G401.6 (cell line): ENCODE results near the gene ARHGAP10.

ENCODE experiments used
- FAIRE-seq: peaks from 2 replicates; lab custom pipeline; 2012; peaks lifted over from hg19 to GRCh38; lab: Jason Lieb, UNC

Gene ARHGAP10

DNA sequence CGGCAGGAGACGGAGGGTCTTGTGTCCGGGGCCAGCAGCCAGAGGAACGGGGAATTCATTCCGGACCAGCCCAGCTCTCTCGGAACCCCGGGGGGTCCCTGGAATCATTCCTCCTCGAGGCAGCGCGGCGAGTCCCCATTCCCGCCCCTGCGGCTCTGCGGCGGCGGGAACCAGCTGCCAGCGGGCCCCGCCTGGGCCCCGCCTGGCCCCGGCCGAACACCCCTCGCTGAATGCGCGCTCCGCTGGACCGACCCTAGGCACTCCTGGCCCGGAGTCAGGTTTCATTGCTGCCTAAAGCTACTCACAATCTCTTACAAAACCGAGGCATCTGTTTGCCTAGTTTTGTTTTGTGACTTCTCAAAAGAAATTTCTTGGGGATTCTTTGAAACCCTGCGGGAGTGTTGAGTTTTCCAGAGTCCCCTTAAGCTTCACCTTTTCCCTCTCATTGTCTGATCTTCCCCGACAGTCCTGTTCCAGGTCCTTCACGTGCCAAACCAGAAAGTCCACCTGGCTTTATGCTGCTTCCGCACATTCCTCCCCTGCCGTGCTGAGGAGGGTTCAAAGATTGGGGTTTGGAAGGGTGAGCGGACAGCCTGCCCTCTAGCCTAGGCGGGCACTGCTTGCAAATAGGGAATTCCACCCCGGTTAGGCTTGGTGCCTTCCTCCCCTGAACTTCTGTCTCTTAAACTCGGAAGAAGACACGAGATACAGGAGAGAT is 789 bp downstream of the ARHGAP10 start:
- no peak for FAIRE-seq

- FAIRE-seq, result no peak
Measured at GRCh38 chr4:147733716-147734344, 1.9 kb downstream of the ARHGAP10 start.

DNA sequence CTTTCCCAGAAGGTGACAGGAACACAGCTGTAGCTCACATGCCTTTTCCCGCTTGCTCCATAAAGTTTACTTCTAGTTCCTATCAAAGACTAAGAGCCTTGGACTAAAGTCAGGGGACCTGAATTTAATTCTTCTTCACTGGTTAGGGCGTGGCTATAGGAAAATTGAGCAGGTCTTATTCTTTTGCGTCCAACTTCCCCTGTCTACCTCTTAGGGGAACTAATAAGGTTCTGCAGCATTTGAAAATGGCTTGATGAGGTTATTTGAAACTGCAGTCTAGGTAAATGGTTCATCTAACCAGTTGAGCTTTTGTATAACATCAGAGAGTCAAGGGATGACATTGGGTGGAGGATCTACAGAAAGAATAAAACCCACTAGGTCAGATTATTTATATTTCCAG is 2.6 kb downstream of the ARHGAP10 start:
- FAIRE-seq, result no peak

DNA sequence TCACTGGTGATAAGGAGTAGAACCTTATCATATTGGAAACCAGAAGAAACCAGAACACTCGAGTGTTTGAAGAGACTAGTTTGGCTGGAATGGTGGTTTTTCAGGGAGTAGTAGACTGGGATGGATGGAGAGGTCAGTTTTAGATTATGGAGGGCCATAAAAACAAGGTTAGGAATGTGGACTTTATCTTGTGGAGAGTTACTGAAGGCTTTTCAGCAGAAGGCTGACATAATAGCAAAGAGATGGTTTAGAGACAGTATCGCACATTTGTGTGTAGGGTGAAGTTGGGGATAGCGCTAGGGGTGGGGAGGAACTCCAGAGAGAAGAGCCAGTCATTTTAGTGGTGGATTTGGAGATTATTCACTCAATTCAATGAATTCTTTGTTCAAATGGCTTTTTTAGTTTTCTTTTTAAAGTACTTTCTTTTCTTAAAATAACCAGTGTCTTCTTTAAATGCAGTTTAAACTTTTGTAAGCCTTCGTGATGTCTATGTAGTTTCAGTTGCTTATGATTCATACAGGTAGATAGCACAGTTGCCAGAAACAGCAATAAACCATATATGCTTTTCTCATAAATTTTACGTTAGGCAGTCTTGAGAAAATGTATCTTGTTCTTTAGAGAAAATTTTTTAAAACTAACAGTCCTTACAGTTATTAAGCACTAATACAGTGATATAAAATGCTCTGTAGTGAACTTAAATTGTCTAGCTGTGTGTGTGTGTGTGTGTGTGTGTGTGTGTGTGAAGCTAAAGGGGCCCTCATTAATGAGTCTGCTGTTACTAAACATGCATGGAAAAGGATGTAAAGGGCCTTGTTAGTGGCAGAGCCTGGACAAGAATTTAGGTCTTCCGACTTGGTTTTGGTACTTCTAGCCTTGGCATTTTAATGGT is 3.8 kb downstream of the ARHGAP10 start:
- FAIRE-seq, result no peak

GRCh38 chr4:147736458-147736857 is 4.6 kb downstream of the ARHGAP10 start:
- FAIRE-seq, result no peak

GRCh38 chr4:147737623-147738022 is 5.7 kb downstream of the ARHGAP10 start:
- no peak for FAIRE-seq

GRCh38 chr4:147739239-147739823 is 7.4 kb downstream of the ARHGAP10 start:
- FAIRE-seq, result no peak

DNA sequence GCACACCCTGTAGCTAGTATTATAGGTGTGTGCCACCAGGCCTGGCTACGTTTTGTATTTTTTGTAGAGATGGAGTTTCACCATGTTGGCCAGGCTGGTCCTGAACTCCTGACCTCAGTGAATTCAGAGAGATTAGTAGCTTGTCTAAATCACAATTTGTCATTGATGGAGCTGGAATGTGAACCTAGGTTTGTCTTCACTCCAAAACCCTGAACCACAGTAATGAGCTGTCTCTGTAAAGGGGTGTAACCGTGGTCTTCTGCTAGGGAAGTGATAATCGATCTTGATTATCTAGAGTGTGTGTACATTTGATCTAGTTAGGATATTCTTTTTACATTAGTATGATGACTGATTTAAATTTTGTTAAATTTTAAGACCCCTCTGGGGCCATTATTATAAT is 8.3 kb downstream of the ARHGAP10 start:
- FAIRE-seq, result no peak

GRCh38 chr4:147741190-147741788 is 9.4 kb downstream of the ARHGAP10 start:
- no peak for FAIRE-seq

GRCh38 chr4:147747787-147748454 is 16.0 kb downstream of the ARHGAP10 start:
- no peak for FAIRE-seq

DNA sequence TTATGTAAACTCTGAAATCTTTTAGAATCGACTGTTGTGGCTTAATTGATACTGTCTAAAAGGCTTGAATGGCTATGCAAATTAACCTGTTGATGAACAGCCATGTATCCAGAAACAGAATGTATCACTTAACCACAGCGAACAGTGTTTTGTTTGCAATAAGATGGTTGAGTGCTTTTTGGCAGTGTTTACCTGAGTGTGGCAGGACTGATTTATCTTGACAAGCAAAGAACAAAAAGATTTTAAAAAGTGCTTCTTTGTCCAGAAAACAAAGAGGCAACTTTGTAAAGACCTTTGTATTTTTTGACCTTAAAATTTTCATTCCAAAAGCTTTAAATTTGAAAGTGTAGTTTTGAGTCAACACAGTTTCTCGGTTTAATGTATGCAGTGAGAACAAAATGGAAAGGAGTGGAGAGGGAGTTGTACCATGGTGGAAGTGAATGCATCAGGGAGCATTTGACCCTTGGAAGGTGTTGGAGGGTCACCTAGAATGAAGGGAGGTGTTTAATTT is 18.0 kb downstream of the ARHGAP10 start:
- FAIRE-seq, result no peak

DNA sequence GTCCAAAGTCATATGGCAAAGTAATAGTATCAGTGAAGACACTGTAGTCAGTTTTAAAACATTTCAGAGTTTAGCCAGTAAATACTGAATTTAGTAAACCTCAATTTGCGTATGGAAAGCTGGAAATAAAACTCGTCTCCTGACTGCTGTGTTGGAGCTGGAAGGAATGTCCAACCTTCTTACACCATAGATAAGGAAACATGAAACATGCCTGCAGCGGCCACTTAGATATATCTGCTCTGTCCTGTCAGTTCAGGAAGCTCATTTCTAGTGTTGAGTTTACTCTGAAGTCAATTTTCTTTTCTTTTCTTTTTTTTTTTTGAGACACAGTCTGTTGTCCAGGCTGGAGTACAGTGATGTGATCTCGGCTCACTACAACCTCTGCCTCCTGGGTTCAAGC is 21.2 kb downstream of the ARHGAP10 start:
- no peak for FAIRE-seq

DNA sequence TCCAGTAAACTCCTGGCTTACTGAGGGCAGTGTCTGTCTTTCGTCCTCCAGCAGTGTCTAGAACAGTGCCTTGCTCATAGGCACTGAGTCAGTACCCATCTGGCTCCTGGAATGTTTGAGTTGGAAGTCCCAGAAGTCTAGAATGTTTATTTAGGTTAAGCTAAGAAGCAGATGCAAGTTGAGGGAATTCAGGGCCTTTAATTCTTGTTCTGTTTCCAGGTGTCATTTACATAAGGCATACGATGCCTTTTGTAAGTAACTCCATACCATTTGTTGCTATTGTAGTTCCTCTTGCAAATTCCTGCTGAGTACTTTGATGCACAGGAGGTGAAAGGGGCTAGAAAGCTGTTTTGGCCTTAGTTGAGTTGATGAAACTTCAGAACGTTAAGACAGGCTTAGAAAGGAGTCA is 22.2 kb downstream of the ARHGAP10 start:
- FAIRE-seq, result no peak

DNA sequence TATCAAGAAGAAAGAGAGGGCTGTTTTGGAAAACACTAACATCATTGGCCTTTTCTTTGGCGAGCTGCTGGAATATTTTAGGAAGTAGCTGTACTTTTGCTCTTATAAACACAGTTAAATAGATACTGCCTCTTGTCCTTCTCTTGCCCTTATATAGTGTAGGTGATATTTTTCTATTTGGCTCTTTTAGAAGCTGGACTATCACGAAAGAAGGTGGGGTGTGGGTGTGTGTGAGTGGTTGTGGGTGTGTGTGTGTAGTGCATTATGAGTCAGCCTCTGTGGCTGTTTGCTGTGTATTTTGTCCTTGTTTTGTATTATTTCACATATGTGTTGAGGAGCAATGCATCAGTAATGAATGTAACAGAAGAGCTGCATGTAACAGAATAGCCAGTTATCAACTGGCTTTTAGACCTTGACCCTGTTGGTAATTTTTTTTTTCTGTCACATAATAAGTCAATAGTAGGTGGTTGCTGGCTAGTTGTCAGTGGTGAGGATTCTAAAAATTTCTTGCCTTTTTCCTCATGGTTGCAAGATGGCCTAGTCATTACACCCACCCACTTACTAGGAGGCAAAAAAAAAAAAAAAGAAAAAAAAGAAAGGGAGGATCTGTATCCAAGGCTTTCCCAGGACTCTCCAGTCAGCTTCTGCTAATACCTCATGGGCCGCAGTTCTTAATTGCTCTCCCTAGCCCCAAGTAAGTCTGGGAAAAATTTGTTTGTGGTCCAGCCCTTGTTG is 23.8 kb downstream of the ARHGAP10 start:
- FAIRE-seq, result no peak

DNA sequence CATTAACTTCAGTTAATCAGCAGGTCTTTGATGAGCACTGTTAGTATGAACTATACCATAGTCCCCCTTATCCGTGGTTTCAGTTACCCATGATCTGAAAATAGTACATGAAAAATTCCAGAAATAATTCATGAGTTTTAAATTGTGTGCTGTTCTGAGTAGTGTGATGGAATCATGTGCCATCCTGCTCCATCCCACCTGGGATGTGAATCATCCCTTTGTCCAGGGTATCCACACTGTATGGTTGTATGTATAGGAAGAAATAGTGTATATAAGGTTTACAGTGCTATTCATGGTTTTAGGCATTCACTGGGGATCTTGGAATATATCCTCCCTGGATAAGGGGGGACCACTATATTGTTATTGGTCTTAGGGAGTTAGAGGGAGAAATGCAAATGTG is 24.5 kb downstream of the ARHGAP10 start:
- FAIRE-seq, result no peak

DNA sequence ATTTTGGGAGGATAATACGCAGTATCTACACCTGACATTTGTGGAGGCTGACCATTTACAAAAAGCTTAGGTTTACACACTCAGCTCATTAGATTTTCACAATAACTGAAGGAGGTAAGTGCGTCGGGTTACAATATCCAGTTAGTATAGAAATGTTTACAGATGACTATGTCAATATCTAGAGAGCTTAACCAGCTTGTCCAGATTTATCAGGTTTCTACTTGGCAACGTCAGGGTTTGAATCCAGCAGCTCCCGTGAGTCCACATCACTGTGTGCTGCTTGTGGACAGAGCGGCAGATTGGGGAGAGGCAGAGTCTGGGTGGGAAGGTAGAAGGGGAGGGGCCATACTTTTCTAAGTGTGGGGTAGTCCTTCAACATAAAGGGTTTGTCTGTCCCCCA is 28.3 kb downstream of the ARHGAP10 start:
- no peak for FAIRE-seq

- no peak for FAIRE-seq
Measured at GRCh38 chr4:147760695-147761094, 28.8 kb downstream of the ARHGAP10 start.

- no peak for FAIRE-seq
Measured at GRCh38 chr4:147761218-147761883, 29.5 kb downstream of the ARHGAP10 start.

- FAIRE-seq, result no peak
Measured at GRCh38 chr4:147764337-147764736, 32.4 kb downstream of the ARHGAP10 start.

DNA sequence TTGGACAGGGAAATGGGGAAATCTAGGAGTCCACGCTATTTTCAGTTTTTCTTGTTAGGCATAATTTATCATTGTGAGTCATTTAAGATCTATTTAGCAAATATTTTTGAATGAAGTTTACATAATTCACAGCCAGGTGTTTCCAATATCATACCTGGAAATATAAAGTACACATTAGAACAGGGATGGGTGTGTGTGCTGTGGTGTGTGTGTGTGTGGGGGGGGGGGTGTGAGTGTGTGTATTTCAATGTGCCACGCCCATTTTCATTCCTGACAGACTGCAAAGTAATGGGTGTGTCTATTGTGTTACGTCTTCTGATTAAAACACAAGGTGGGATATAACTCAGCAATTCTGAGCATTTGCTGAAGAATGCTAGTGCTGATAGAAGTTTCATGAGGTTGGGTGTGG is 33.2 kb downstream of the ARHGAP10 start:
- FAIRE-seq, result no peak
